Activated CD4-positive, alpha-beta T cell treated with anti-CD3 and anti-CD28 coated beads, Interleukin-2, amount 10 ng/mL, durations not matched to agents 7 days and 5 days (primary cell): ENCODE measurements around the gene ABCA13. TPM values are rescaled to one million over a fixed set of nuclear protein-coding genes. Genes with fewer than 3 reads are reported as not detected.
"Not testable (repeated sequence)": the region's sequence is repeated elsewhere in the genome, so short reads cannot be mapped to it uniquely, and the experiment has no call there.

Source experiments
- CTCF ChIA-PET: fragments of 350-600 bp; sonication (Branson Sonifier 250); formaldehyde crosslinking; loops from one replicate; lab custom pipeline; 2021; ENCODE audit warnings: antibody characterized with exemption; lab: Charles Lee
- POLR2A ChIA-PET: fragments of 350-600 bp; sonication (Branson Sonifier 250); formaldehyde crosslinking; loops from one replicate; lab custom pipeline; 2021; ENCODE audit warnings: antibody characterized with exemption; lab: Charles Lee
- DNase-seq: peaks from one replicate; pipeline ENCODE4 v3.0.0-alpha.2; 2020
- H3K27ac Mint-ChIP-seq: one replicate; pipeline ENCODE4 v1.8.0; 2021; ENCODE audit warnings: mild to moderate bottlenecking, moderate library complexity, mixed read lengths
- H3K27me3 Mint-ChIP-seq: one replicate; pipeline ENCODE4 v1.8.0; 2021; ENCODE audit warnings: mixed read lengths
- H3K36me3 Mint-ChIP-seq: one replicate; pipeline ENCODE4 v1.8.0; 2021; ENCODE audit warnings: low read depth, mixed read lengths
- H3K4me1 Mint-ChIP-seq: one replicate; pipeline ENCODE4 v1.8.0; 2021; ENCODE audit warnings: mixed read lengths
- H3K4me3 Mint-ChIP-seq: one replicate; pipeline ENCODE4 v1.8.0; 2021; ENCODE audit warnings: mild to moderate bottlenecking, moderate library complexity, mixed read lengths
- H3K9me3 Mint-ChIP-seq: one replicate; pipeline ENCODE4 v1.8.0; 2021; ENCODE audit warnings: mixed read lengths
- total RNA-seq, 2 experiments: library from RNA; stranded (reverse); gene quantifications; one replicate each; pipeline ENCODE4 v1.2.3, GENCODE V29; 2021

Gene ABCA13, protein sequence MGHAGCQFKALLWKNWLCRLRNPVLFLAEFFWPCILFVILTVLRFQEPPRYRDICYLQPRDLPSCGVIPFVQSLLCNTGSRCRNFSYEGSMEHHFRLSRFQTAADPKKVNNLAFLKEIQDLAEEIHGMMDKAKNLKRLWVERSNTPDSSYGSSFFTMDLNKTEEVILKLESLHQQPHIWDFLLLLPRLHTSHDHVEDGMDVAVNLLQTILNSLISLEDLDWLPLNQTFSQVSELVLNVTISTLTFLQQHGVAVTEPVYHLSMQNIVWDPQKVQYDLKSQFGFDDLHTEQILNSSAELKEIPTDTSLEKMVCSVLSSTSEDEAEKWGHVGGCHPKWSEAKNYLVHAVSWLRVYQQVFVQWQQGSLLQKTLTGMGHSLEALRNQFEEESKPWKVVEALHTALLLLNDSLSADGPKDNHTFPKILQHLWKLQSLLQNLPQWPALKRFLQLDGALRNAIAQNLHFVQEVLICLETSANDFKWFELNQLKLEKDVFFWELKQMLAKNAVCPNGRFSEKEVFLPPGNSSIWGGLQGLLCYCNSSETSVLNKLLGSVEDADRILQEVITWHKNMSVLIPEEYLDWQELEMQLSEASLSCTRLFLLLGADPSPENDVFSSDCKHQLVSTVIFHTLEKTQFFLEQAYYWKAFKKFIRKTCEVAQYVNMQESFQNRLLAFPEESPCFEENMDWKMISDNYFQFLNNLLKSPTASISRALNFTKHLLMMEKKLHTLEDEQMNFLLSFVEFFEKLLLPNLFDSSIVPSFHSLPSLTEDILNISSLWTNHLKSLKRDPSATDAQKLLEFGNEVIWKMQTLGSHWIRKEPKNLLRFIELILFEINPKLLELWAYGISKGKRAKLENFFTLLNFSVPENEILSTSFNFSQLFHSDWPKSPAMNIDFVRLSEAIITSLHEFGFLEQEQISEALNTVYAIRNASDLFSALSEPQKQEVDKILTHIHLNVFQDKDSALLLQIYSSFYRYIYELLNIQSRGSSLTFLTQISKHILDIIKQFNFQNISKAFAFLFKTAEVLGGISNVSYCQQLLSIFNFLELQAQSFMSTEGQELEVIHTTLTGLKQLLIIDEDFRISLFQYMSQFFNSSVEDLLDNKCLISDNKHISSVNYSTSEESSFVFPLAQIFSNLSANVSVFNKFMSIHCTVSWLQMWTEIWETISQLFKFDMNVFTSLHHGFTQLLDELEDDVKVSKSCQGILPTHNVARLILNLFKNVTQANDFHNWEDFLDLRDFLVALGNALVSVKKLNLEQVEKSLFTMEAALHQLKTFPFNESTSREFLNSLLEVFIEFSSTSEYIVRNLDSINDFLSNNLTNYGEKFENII (N-terminal part only)
- under 1 TPM; 0.07 to 0.19 TPM for total RNA-seq

DNA sequence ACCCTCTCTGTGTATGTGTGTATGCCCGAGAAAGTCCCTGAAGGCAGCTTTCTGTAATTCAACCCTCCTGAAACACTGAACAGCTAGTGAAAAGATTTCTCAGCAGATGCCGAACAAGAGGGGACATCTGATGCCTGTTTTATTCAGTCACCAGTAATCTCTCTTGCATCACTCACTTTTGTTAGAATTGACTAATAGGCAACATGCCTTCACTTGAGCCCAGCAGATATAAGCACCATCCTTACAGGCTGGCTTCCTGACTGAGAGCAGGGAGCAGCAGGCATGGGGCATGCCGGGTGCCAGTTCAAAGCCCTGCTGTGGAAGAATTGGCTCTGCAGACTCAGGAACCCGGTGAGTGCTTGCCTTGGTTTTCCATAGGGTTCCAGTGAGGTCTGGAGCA, at the start of gene ABCA13:
Gene ABCA13, plus strand, starts transcription at position 257 of the 400 bp plus-strand sequence. Its CDS starts 26 bp downstream, at position 283.
- POLR2A ChIA-PET: no interaction called here
- H3K27ac Mint-ChIP-seq: no peak within 1 kb of the TSS
- H3K27me3 Mint-ChIP-seq: peaks cover 14% of the 10 kb centered on the region
- no peaks in the 10 kb centered on the region for H3K9me3 Mint-ChIP-seq
- CTCF ChIA-PET: no interaction called here
- no peaks in the 10 kb centered on the region for H3K36me3 Mint-ChIP-seq
- no peak for DNase-seq
- no peaks in the 10 kb centered on the region for H3K4me1 Mint-ChIP-seq
- H3K4me3 Mint-ChIP-seq: no peak within 1 kb of the TSS

DNA sequence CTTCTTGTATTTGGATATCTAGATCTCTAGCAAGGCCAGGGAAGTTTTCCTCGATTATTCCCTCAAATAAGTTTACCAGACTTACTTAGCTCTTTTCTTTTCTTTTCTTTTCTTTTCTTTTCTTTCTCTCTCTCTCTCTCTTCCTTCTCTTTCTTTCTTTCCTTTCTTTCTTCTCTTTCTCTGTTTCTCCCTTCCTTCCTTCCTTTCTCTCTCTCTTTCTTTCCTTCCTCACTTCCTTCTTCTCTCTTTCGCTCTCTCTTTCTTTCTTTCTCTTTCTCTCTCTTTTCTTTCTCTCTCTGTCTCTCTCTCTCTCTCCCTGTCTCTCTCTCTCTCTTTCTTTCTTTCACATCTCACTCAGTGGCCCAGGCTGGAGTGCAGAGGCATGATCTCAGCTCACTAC, 45.2 kb upstream of the ABCA13 start:
- no peak for DNase-seq
- Mint-ChIP-seq H3K27me3 (peaks cover 42% of the 10 kb centered on the region), H3K9me3 (peaks cover 6% of the 10 kb centered on the region), H3K36me3 (no peaks in the 10 kb centered on the region), H3K4me3 (no peak overlapping the region), H3K4me1 (peaks cover 6% of the 10 kb centered on the region), H3K27ac (no peak overlapping the region)
- ChIA-PET CTCF (no interaction called here), POLR2A (no interaction called here)

DNA sequence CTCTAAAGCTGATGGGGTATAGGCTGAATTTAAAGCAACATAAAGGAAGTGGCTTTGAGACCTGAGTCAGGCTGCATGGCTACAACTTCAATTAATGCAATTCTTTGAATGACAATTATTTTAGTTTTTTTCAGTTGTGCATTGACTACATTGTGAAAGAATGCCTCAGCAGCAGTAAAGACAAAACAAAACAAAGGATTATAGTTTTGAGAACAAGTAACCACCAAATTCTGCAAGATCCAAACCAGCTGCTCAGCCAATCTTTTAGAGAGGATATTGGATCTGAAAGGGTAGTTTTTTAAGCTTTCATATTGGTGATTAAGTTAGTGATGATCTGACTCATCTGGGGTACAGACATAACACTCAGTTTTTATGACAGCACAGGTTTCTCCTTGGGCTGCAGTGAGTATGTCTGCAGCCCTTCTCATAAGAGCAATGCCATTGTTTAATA, 40.6 kb upstream of the ABCA13 start:
- Mint-ChIP-seq H3K4me1 (peaks cover 8% of the 10 kb centered on the region), H3K27me3 (peaks cover 15% of the 10 kb centered on the region), H3K4me3 (no peak overlapping the region), H3K36me3 (no peaks in the 10 kb centered on the region), H3K9me3 (peaks cover 3% of the 10 kb centered on the region), H3K27ac (no peak overlapping the region)
- POLR2A ChIA-PET: no interaction called here
- CTCF ChIA-PET: no interaction called here
- DNase-seq: no peak

DNA sequence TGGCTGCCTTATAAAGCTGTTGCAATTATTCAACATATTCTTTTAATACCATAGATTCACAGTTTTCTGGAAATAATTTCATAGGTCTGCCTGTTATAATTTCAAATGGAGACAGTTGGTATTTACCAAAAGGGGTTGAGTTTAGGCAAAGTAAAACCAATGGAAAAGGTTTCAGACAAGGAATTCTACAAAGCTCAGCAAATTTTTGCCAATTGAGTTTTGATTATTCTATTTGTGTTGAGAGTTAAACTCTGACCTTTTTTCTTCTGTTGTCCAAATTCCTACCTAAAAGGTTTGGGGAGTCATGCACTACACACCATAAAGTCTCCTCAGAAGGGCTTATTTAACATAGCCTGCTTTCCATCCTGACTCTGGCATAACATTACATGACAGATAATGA, 38.5 kb upstream of the ABCA13 start:
- DNase-seq: no peak

DNA sequence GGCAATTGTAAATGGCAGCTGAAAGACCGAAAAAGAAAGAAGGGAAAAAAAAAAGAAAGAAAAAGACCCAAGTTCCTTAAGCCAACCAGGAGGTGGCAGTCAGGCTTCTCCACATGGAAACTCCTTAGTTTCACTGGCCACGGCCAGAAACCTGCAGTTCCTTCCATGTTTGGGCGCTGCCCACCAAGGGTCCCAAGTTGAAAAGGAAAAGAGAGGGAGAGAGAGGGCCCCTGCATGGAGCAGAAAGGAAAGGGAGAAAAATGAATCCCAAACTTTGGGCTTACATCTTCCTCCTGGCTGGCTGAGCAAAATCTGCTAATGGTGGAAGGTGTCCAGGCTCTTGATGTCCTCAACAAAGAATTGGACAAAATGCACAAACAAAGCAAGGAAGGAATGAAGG, 31.8 kb upstream of the ABCA13 start:
- no peaks in the 10 kb centered on the region for H3K36me3 Mint-ChIP-seq
- H3K27ac Mint-ChIP-seq: no peak overlapping the region
- peaks cover 4% of the 10 kb centered on the region for H3K27me3 Mint-ChIP-seq
- no peak overlapping the region for H3K4me3 Mint-ChIP-seq
- CTCF ChIA-PET: interaction anchor here (0.5 to 2.4 kb wide), 2 partner anchors 29 to 179 kb away, joined by 3 to 6 read pairs; no protein-coding TSS in a partner anchor
- H3K4me1 Mint-ChIP-seq: no peaks in the 10 kb centered on the region
- DNase-seq: no peak
- POLR2A ChIA-PET: no interaction called here
- H3K9me3 Mint-ChIP-seq: peaks cover 4% of the 10 kb centered on the region

More for the DNA sequence above, 38.5 kb upstream of the ABCA13 start:
- ChIA-PET CTCF (interaction anchor here (0.7 to 1.4 kb wide), 2 partner anchors 8 to 19 kb away, joined by 3 read pairs; no protein-coding TSS in a partner anchor), POLR2A (no interaction called here)
- peaks cover 8% of the 10 kb centered on the region for H3K4me1 Mint-ChIP-seq
- H3K27ac Mint-ChIP-seq: no peak overlapping the region
- H3K4me3 Mint-ChIP-seq: no peak overlapping the region
- H3K36me3 Mint-ChIP-seq: no peaks in the 10 kb centered on the region
- H3K27me3 Mint-ChIP-seq: peaks cover 7% of the 10 kb centered on the region
- peaks cover 4% of the 10 kb centered on the region for H3K9me3 Mint-ChIP-seq

DNA sequence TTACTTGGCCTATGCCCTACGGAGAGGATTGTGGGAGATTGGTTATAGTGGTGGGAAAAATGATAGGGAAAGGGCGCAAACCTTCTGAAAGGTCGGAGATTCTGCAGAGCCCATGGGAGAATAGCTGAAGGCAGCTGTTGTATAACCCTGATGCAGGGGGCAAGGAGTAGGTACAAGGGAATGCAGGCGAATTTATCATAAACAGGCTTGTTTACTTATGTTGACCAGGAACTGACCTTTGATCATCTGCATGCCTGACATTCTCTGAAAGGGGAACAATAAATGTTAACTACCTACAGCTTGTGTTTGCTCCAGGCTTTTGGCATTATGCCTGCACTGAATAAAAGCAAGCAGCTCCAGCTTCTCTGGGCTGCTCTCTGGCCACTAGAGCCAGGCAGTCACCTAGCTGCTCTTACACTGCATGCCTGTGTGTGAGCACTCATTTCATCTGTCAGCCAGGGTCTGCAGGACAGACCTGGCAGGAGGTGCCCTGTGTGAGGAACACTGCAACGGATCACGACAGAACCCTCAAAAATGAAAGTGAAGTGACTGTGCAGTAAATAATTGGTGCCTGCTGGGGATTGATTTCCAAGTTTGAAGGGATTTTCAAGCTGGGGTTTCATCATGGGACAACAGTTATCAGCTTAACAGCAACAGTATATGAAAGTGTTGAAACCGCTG, 31.1 kb upstream of the ABCA13 start:
- no peak overlapping the region for H3K27ac Mint-ChIP-seq
- peaks cover 4% of the 10 kb centered on the region for H3K27me3 Mint-ChIP-seq
- ChIA-PET CTCF (interaction anchor here (0.5 to 2.4 kb wide), 4 partner anchors 8 to 195 kb away, joined by 3 to 6 read pairs (median 3); no protein-coding TSS in a partner anchor), POLR2A (no interaction called here)
- no peak for DNase-seq
- H3K4me3 Mint-ChIP-seq: no peak overlapping the region
- H3K4me1 Mint-ChIP-seq: no peaks in the 10 kb centered on the region
- H3K9me3 Mint-ChIP-seq: peaks cover 4% of the 10 kb centered on the region
- H3K36me3 Mint-ChIP-seq: no peaks in the 10 kb centered on the region

DNA sequence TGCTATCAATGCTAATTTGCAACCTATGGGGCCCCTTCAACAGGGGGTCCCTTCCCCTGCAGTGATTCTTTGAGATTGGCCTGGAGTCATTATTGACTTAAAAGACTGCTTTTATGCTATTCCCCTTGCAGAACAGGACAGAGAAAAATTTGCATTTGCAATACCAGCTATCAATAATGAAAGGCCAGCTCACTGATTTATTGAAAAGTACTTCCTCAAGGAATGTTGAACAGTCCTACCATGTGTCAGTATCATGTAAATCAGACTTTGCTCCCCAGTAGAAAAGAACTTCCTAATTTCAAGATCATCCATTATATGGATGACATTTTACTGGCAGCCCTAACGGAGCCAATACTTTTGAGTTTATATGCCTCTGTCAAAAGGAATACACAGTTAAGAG, 29.7 kb upstream of the ABCA13 start:
- H3K9me3 Mint-ChIP-seq: peaks cover under 1% of the 10 kb centered on the region
- H3K36me3 Mint-ChIP-seq: no peaks in the 10 kb centered on the region

DNA sequence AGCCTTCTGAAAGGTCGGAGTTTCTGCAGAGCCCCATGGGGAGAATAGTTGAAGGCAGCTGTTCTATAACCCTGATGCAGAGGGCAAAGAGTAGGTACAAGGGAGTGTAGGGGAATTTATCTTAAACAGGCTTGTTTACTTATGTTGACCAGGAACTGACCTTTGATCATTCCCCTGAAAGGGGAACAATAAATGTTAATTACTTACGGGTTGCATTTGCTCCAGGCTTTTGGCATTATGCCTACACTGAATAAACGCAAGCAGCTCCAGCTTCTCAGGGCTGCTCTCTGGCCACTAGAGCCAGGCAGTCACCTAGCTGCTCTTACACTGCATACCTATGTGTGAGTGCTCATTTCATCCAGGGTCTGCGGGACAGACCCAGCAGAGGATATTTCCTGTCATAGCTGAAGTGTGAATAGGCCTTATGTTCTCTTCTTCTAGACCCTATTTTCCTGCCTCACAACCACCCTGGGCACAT, 26.9 kb upstream of the ABCA13 start:
- ChIA-PET CTCF (interaction anchor here (0.8 kb wide), 1 partner anchor 12 kb away, joined by 3 read pairs; no protein-coding TSS in a partner anchor), POLR2A (no interaction called here)
- Mint-ChIP-seq H3K27me3 (peaks cover 24% of the 10 kb centered on the region), H3K27ac (no peak overlapping the region), H3K9me3 (no peaks in the 10 kb centered on the region), H3K4me1 (no peaks in the 10 kb centered on the region), H3K36me3 (no peaks in the 10 kb centered on the region), H3K4me3 (no peak overlapping the region)
- DNase-seq: no peak

More for the DNA sequence above, 29.7 kb upstream of the ABCA13 start:
- Mint-ChIP-seq H3K4me1 (no peaks in the 10 kb centered on the region), H3K27me3 (peaks cover 7% of the 10 kb centered on the region), H3K27ac (no peak overlapping the region), H3K4me3 (no peak overlapping the region)
- no peak for DNase-seq
- CTCF ChIA-PET: interaction anchor here (1.2 kb wide), 1 partner anchor 197 kb away, joined by 3 read pairs; no protein-coding TSS in a partner anchor
- POLR2A ChIA-PET: no interaction called here

DNA sequence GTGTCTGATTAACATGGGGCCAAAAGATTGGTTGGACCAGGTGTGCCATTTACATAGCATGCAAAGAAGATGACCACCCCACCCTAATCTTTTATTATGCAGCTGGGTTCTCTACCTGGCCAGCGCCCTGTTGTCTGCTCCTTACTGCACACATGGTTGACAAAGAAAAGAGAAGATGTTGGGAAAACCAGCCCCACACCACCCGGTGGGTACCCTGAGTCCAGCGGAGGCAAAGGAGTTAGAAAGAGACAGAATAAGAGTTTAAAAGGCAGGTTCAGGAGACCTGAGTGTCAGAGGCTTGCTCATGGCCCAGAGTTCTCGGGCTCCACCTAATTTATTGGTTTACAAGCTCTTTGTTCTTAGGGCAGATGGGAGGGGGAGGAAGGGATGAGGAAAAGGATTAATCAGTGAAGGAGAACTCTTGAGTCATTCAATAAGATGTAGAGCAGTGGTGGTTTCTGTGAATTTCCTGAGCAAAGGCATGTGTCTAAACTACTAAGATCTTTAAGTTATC, 24.1 kb upstream of the ABCA13 start:
- Mint-ChIP-seq H3K4me1 (no peaks in the 10 kb centered on the region), H3K27me3 (peaks cover 28% of the 10 kb centered on the region), H3K4me3 (no peak overlapping the region), H3K36me3 (no peaks in the 10 kb centered on the region), H3K9me3 (no peaks in the 10 kb centered on the region), H3K27ac (no peak overlapping the region)
- ChIA-PET CTCF (no interaction called here), POLR2A (no interaction called here)
- DNase-seq: no peak

DNA sequence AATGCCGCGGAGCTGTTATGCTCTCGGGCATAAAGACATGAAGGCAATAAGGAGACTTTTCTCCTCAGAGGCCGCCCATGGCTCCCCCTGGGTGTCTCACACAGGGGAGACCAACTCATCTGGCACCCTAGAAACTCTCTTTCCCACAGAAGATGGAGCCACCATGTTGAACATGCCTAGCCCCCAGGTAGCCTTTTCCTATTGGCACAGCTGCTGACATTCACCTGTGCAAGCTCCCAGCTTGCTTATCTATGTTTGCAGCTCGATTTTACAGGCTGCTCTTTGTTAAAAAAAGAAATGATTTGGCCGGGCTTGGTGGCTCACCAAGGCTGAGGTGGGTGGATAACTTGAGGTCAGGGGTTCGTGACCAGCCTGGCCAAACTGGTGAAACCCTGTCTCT, 23.6 kb upstream of the ABCA13 start:
- CTCF ChIA-PET, DNase-seq, H3K4me3 Mint-ChIP-seq, H3K9me3 Mint-ChIP-seq, H3K36me3 Mint-ChIP-seq, POLR2A ChIA-PET, H3K27ac Mint-ChIP-seq, H3K4me1 Mint-ChIP-seq: not testable (repeated sequence)
- H3K27me3 Mint-ChIP-seq: peaks cover 28% of the 10 kb centered on the region

DNA sequence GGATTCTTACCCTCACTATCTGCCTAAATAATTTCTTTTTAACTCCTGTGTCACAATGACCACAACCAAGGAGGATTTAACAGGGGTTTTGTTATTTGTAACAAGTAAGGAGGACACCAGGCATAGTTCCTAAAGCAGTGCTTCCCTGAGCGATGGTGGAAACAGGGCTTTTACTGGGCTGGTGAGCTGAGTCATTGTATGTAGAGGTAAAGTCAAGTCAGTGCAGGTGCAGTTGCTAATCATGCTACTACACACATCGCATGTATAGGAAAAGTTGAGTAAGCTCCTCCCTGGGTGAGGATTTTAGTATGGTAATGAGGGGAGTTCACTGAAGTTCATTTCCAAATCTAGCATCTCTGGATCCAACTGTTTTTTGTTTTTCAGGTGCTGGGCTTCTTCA, 22.9 kb upstream of the ABCA13 start:
- DNase-seq: no peak
- ChIA-PET CTCF (no interaction called here), POLR2A (no interaction called here)
- Mint-ChIP-seq H3K27me3 (peaks cover 28% of the 10 kb centered on the region), H3K4me3 (no peak overlapping the region), H3K27ac (no peak overlapping the region), H3K36me3 (no peaks in the 10 kb centered on the region), H3K4me1 (no peaks in the 10 kb centered on the region), H3K9me3 (no peaks in the 10 kb centered on the region)
